OCI-LY7 (cell line): ENCODE measurements around the gene SPTBN4. TPM values are rescaled to one million over a fixed set of nuclear protein-coding genes. Genes with fewer than 3 reads are reported as not detected.
"Not testable (repeated sequence)": the region's sequence is repeated elsewhere in the genome, so short reads cannot be mapped to it uniquely, and the experiment has no call there.

Experiments used
- BruUV-seq: library from RNA; stranded (reverse); fragments of 400-500 nt; replicated peaks from 2 replicates; lab custom pipeline; 2021; lab: Mats Ljungman, UMichigan
- CTCF ChIA-PET: fragments of 300-600 bp; sonication (Branson Sonifier 250); formaldehyde crosslinking; loops from one replicate; lab custom pipeline; 2022; ENCODE audit warnings: antibody characterized with exemption; ENCODE audit not compliant: unreplicated experiment; lab: Charles Lee
- POLR2A ChIA-PET: fragments of 300-600 bp; sonication (Branson Sonifier 250); formaldehyde crosslinking; loops from one replicate; lab custom pipeline; 2022; ENCODE audit warnings: antibody characterized with exemption; lab: Charles Lee
- DNase-seq: peaks from one replicate; pipeline ENCODE4 v3.0.0-alpha.2; 2015; ENCODE audit warnings: low spot score
- H2AFZ ChIP-seq: fragments of 200-600 bp; sonication (generic), shearing (Covaris generic); 2 replicates; pipeline ENCODE4 v1.6.1; 2014; ENCODE audit warnings: mild to moderate bottlenecking, antibody characterized with exemption, low read length, moderate library complexity
- H3K27ac ChIP-seq: fragments of 200-600 bp; sonication (generic); 2 replicates; pipeline ENCODE4 v1.5.1; 2014; ENCODE audit warnings: mixed run types, low read depth, mild to moderate bottlenecking, moderate library complexity, low read length, inconsistent platforms; ENCODE audit not compliant: poor library complexity, severe bottlenecking
- H3K36me3 ChIP-seq: fragments of 200-600 bp; sonication (generic); 2 replicates; pipeline ENCODE4 v1.6.1; 2014; ENCODE audit warnings: mild to moderate bottlenecking, antibody characterized with exemption, low read length, moderate library complexity, mixed read lengths; ENCODE audit not compliant: insufficient read depth
- H3K4me1 ChIP-seq: fragments of 200-600 bp; sonication (generic); 2 replicates; pipeline ENCODE4 v1.5.1; 2014; ENCODE audit warnings: mild to moderate bottlenecking, low read length; ENCODE audit not compliant: insufficient read depth, poor library complexity, severe bottlenecking
- H3K4me2 ChIP-seq: fragments of 200-600 bp; sonication (generic); 2 replicates; pipeline ENCODE4 v1.6.1; 2014; ENCODE audit warnings: mild to moderate bottlenecking, low read length
- H3K4me3 ChIP-seq: fragments of 200-600 bp; sonication (generic); 2 replicates; pipeline ENCODE4 v1.5.1; 2014; ENCODE audit warnings: mild to moderate bottlenecking, low read depth, low read length; ENCODE audit not compliant: poor library complexity, severe bottlenecking
- H3K79me2 ChIP-seq: fragments of 200-600 bp; sonication (generic); 2 replicates; pipeline ENCODE4 v1.6.1; 2016; ENCODE audit warnings: low read depth, mild to moderate bottlenecking, low read length, moderate library complexity, mixed read lengths; ENCODE audit not compliant: insufficient read depth
- H3K9me2 ChIP-seq: fragments of 200-600 bp; sonication (generic); 2 replicates; pipeline ENCODE4 v1.6.1; 2016; ENCODE audit warnings: mild to moderate bottlenecking, low read length, mixed read lengths; ENCODE audit not compliant: insufficient read depth
- H3K9me3 ChIP-seq: fragments of 200-600 bp; sonication (generic); 2 replicates; pipeline ENCODE4 v1.6.1; 2014; ENCODE audit warnings: mild to moderate bottlenecking, mixed run types, low read length, mixed read lengths
- H4K20me1 ChIP-seq: fragments of 200-600 bp; sonication (generic); 2 replicates; pipeline ENCODE4 v1.6.1; 2014; ENCODE audit warnings: mild to moderate bottlenecking, antibody characterized with exemption, low read length, moderate library complexity, mixed read lengths; ENCODE audit not compliant: insufficient read depth
- EZH2phosphoT487 ChIP-seq: fragments of 200-600 bp; sonication (generic); IDR thresholded peaks from 2 replicates; pipeline ENCODE4 v1.6.1; 2018; ENCODE audit warnings: low read depth, borderline replicate concordance, mild to moderate bottlenecking, mixed run types, antibody characterized with exemption, low read length, moderate library complexity, mixed read lengths
- intact Hi-C: fragments of 100-400 bp; cut with micrococcal nuclease; formaldehyde crosslinking; loops from one replicate; pipeline ENCODE4 v1.10.0; 2022; ENCODE audit not compliant: unreplicated experiment
- total RNA-seq, 2 experiments: library from RNA; depleted of rRNA in 1 of 2; stranded (reverse); fragments of >200 nt in 1 of 2; shearing (Covaris generic) in 1 of 2; gene quantifications; 2 replicates each; pipeline ENCODE4 v1.2.3, GENCODE V29; 2014 to 2022
- TF ChIP-seq, protein P1 (sequence below): fragments of 200-600 bp; sonication (generic); conservative IDR thresholded peaks from 2 replicates; pipeline ENCODE4 v1.5.1; 2014; ENCODE audit warnings: mild to moderate bottlenecking, antibody characterized with exemption, low read length, moderate library complexity, mixed read lengths

SPTBN4 gene
- total RNA-seq, 2 experiments from 2014 or later, result 4.1 to 6.3 TPM

DNA sequence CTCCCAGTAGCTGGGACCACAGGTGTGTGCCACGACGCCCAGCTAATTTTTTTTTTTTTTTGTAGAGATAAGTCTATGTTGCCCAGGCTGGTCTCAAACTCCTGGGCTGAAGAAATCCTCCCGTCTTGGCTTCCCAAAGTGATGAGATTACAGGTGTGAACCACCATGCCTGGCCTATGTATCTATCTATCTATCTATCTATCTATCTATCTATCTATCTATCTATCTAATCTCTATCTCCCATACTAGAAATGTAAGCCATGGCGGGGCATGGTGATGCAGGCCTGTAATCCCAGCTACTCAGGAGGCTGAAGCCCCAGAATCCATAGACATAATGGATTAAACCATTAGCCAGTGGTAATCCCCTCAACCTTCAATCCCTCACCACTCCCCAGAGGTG lies 16.1 kb upstream of the SPTBN4 start:
- CTCF ChIA-PET, result interaction anchor here (1.0 kb wide), 1 partner anchor 47 kb away, joined by 3 read pairs; no protein-coding TSS in a partner anchor
- no peaks in the 10 kb centered on the region for H3K4me1 ChIP-seq
- H4K20me1 ChIP-seq, result no peaks in the 10 kb centered on the region
- no peak overlapping the region for H3K4me3 ChIP-seq
- no peak overlapping the region for H2AFZ ChIP-seq
- TF ChIP-seq EZH2phosphoT487, result no peak
- TF ChIP-seq, protein P1, sequence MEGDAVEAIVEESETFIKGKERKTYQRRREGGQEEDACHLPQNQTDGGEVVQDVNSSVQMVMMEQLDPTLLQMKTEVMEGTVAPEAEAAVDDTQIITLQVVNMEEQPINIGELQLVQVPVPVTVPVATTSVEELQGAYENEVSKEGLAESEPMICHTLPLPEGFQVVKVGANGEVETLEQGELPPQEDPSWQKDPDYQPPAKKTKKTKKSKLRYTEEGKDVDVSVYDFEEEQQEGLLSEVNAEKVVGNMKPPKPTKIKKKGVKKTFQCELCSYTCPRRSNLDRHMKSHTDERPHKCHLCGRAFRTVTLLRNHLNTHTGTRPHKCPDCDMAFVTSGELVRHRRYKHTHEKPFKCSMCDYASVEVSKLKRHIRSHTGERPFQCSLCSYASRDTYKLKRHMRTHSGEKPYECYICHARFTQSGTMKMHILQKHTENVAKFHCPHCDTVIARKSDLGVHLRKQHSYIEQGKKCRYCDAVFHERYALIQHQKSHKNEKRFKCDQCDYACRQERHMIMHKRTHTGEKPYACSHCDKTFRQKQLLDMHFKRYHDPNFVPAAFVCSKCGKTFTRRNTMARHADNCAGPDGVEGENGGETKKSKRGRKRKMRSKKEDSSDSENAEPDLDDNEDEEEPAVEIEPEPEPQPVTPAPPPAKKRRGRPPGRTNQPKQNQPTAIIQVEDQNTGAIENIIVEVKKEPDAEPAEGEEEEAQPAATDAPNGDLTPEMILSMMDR, result no peak
- POLR2A ChIA-PET, result no interaction called here
- H3K79me2 ChIP-seq, result no peaks in the 10 kb centered on the region
- intact Hi-C loops, result no loop called here
- no peak overlapping the region for H3K27ac ChIP-seq
- H3K9me2 ChIP-seq, result no peaks in the 10 kb centered on the region
- H3K4me2 ChIP-seq, result no peak overlapping the region
- H3K36me3 ChIP-seq, result peaks cover 3% of the 10 kb centered on the region; the same call in 1 of the 2 replicates
- H3K9me3 ChIP-seq, result no peaks in the 10 kb centered on the region
- DNase-seq, result no peak
- no TSS peak for BruUV-seq

DNA sequence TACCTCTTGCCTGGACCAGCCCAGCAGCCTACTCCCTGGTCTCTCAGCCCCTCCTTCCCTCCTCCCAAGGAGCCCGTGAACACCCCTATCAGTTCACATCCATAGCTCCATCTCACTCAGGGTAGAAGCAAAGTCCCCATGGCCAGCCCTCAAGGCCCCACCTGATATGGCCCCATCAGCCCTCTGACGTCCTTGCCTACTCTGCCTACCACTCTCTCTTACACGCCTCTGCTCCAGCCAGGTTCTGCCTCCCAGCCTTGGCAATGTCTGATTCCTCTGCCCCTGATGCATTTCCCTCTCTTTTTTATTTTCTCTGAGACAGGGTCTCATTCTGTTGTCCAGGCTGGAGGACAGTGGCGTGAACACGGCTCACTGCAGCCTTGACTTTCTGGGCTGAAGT lies 14.8 kb upstream of the SPTBN4 start:
- no peak for TF ChIP-seq EZH2phosphoT487
- TF ChIP-seq, protein P1, result no peak
- H3K27ac ChIP-seq, result no peak overlapping the region
- ChIA-PET CTCF (no interaction called here), POLR2A (interaction anchor here (0.7 to 1.5 kb wide), 2 partner anchors 9 to 26 kb away, joined by 3 to 4 read pairs; partner anchors contain the start of gene SERTAD1)
- H3K9me2 ChIP-seq, result no peaks in the 10 kb centered on the region
- H3K36me3 ChIP-seq, result peaks cover 3% of the 10 kb centered on the region; the same call in 1 of the 2 replicates
- no peaks in the 10 kb centered on the region for H3K9me3 ChIP-seq
- no peaks in the 10 kb centered on the region for H3K79me2 ChIP-seq
- H3K4me2 ChIP-seq, result no peak overlapping the region
- H3K4me3 ChIP-seq, result no peak overlapping the region
- H3K4me1 ChIP-seq, result no peaks in the 10 kb centered on the region
- no peaks in the 10 kb centered on the region for H4K20me1 ChIP-seq
- H2AFZ ChIP-seq, result no peak overlapping the region
- BruUV-seq, result no TSS peak
- intact Hi-C loops, result no loop called here
- DNase-seq, result no peak

DNA sequence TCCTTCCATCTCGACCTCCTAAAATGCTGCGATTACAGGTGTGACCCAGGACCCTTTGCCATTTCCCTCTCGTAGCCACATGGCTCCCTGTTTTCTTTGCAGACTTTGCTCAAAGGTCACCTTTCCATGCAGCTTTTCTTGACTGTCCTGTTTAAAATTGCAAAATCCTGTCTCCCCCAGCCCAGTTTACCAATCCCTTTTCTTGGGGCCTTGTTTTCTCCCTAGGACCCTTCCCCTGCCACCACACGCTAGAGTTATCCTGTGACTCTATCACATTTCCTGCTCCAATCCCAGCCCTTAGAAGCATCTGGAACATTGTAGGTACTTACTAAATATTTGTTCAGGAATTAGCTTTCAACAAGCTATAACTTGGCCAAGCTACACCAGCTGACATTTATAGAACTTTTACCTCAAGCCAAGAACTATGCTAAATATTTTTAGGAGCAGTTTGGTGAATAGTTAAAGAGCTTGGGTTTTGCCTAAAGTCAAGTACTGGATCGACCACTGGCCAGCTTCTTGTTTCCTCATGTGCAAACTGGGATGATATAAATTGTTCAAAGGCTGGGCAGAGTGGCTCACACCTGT lies 13.6 kb upstream of the SPTBN4 start:
- ChIA-PET POLR2A (interaction anchor here (1.1 to 1.5 kb wide), 2 partner anchors 10 to 42 kb away, joined by 4 read pairs; no protein-coding TSS in a partner anchor), CTCF (no interaction called here)
- TF ChIP-seq, protein P1, result no peak
- TF ChIP-seq EZH2phosphoT487, result no peak
- no peak for DNase-seq
- intact Hi-C loops, result no loop called here
- Histone ChIP-seq H3K79me2 (no peaks in the 10 kb centered on the region), H3K9me2 (no peaks in the 10 kb centered on the region), H2AFZ (no peak overlapping the region), H3K9me3 (no peaks in the 10 kb centered on the region), H3K4me2 (no peak overlapping the region), H4K20me1 (no peaks in the 10 kb centered on the region), H3K27ac (no peak overlapping the region), H3K4me3 (no peak overlapping the region), H3K4me1 (no peaks in the 10 kb centered on the region), H3K36me3 (peaks cover 3% of the 10 kb centered on the region; the same call in 1 of the 2 replicates)
- no TSS peak for BruUV-seq

DNA sequence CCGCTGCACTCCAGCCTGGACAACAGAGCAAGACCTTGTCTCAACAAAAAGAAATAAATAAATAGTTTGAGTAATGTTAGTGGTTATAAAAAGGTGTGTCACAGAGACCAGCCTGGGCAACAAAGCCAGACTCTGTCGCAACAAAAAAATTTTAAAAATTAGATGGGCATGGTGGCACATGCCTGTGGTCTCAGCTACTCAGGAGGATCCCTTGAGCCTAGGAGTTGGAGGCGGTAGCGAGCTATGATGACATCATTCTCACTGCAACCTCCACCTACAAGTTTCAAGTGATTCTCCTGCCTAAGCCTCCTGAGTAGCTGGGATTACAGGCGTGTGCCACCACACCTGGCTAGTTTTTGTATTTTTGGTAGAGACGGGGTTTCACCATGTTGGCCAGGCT lies 12.9 kb upstream of the SPTBN4 start:
- H4K20me1 ChIP-seq, BruUV-seq, DNase-seq, H2AFZ ChIP-seq, H3K4me3 ChIP-seq, H3K36me3 ChIP-seq, H3K27ac ChIP-seq, H3K9me2 ChIP-seq, H3K4me2 ChIP-seq, intact Hi-C loops, CTCF ChIA-PET, H3K4me1 ChIP-seq, H3K79me2 ChIP-seq, H3K9me3 ChIP-seq: not testable (repeated sequence)
- POLR2A ChIA-PET, result interaction anchor here (1.1 kb wide), 1 partner anchor 43 kb away, joined by 4 read pairs; no protein-coding TSS in a partner anchor
